Measurements from ENCODE around the gene EIF4G2. TPM values are rescaled to one million over a fixed set of nuclear protein-coding genes. Genes with fewer than 3 reads are reported as not detected.

Gene EIF4G2
- total and polyA plus RNA-seq, 10 of the 15 experiments (the other 5 are each of a cell fraction or from before 2014, with no cell fraction given), result 210 to 1,104 (median 713) TPM

DNA sequence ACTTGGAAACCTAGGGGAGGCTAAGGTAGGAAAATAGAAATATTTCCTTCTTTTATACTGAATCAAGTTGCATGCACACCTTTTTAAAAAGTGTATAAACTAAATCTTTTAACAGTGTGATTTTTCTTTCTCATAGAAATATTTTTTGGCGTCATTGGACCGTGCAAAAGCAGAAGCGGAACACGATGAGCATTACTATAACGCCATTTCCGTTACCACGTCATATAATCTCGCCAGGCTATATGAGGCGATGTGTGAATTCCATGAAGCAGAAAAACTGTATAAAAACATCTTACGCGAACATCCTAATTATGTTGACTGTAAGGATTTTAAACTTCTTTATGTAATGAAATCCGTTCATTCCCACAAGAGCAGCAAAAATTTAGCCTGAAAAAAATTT is 44.3 kb downstream of the EIF4G2 start (continued):
- TF ChIP-seq, protein P1, sequence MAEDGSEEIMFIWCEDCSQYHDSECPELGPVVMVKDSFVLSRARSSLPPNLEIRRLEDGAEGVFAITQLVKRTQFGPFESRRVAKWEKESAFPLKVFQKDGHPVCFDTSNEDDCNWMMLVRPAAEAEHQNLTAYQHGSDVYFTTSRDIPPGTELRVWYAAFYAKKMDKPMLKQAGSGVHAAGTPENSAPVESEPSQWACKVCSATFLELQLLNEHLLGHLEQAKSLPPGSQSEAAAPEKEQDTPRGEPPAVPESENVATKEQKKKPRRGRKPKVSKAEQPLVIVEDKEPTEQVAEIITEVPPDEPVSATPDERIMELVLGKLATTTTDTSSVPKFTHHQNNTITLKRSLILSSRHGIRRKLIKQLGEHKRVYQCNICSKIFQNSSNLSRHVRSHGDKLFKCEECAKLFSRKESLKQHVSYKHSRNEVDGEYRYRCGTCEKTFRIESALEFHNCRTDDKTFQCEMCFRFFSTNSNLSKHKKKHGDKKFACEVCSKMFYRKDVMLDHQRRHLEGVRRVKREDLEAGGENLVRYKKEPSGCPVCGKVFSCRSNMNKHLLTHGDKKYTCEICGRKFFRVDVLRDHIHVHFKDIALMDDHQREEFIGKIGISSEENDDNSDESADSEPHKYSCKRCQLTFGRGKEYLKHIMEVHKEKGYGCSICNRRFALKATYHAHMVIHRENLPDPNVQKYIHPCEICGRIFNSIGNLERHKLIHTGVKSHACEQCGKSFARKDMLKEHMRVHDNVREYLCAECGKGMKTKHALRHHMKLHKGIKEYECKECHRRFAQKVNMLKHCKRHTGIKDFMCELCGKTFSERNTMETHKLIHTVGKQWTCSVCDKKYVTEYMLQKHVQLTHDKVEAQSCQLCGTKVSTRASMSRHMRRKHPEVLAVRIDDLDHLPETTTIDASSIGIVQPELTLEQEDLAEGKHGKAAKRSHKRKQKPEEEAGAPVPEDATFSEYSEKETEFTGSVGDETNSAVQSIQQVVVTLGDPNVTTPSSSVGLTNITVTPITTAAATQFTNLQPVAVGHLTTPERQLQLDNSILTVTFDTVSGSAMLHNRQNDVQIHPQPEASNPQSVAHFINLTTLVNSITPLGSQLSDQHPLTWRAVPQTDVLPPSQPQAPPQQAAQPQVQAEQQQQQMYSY (CRISPR knock-in tag; IDR thresholded peaks at IDR 0.05), result no peak
- TF ChIP-seq, protein P2, sequence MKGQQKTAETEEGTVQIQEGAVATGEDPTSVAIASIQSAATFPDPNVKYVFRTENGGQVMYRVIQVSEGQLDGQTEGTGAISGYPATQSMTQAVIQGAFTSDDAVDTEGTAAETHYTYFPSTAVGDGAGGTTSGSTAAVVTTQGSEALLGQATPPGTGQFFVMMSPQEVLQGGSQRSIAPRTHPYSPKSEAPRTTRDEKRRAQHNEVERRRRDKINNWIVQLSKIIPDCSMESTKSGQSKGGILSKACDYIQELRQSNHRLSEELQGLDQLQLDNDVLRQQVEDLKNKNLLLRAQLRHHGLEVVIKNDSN (IDR thresholded peaks at IDR 0.05; ENCODE audit: borderline replicate concordance, extremely low read length, insufficient read depth, low read depth, low read length), result no peak
- no peak for TF ChIP-seq NRF1 (conservative IDR thresholded peaks at IDR 0.05; ENCODE audit: low read depth, low read length)
- no peak for TF ChIP-seq PAX5 (IDR thresholded peaks at IDR 0.05; ENCODE audit: borderline replicate concordance, low read depth, low read length)

DNA sequence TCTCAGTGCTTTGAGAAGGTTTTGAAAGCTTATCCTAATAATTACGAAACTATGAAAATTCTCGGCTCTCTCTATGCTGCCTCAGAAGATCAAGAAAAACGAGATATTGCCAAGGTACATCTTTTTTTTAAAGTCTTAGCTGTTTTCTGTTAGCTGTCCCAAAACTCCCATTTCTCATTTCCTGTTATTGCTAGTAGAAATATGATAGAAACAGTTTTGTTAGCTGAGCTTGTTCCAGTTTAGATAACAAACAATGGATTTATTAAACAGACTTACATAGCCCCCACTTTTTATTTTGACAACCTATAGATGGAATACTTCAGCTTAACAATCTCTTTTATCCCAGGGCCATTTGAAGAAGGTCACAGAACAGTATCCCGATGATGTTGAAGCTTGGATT is 45.0 kb downstream of the EIF4G2 start:
- ChIA-PET RAD21 (ENCODE audit: unreplicated experiment) (interaction anchor here (0.8 to 1.9 kb wide), 3 partner anchors 13 to 46 kb away, joined by 3 to 5 read pairs (median 3); partner anchors contain the start of gene CTR9), POLR2A (interaction anchor here (0.6 to 1.0 kb wide), 4 partner anchors 12 to 44 kb away, joined by 3 read pairs; no protein-coding TSS in a partner anchor), CTCF (interaction anchor here (1.0 to 3.5 kb wide), 8 partner anchors 12 to 357 kb away, joined by 3 to 20 read pairs (median 4); partner anchors contain the start of genes CTR9 and EIF4G2), SMC1A (ENCODE audit: uncharacterized antibody, unreplicated experiment) (interaction anchor here (1.0 to 1.8 kb wide), 8 partner anchors 10 to 358 kb away, joined by 3 to 6 read pairs (median 4); no protein-coding TSS in a partner anchor)
- H3K36me3 ChIP-seq (ENCODE audit: control insufficient read depth in 2 of 2, insufficient read depth in 2 of 2, low read length in 1 of 2), result peaks cover 0 to 9% of the 10 kb centered on the region in 2 experiments; a peak in 3 of 4 replicates
- TF ChIP-seq BCL11A (IDR thresholded peaks at IDR 0.05; ENCODE audit: low read depth, low read length), result no peak
- no peak for TF ChIP-seq ETV6 (conservative IDR thresholded peaks at IDR 0.05 in 1 of 2, IDR thresholded peaks at IDR 0.05 in 1 of 2; ENCODE audit: borderline replicate concordance in 1 of 2, low read depth in 1 of 2)
- TF ChIP-seq NFXL1 (IDR thresholded peaks at IDR 0.05; ENCODE audit: borderline replicate concordance), result no peak
- no peak for TF ChIP-seq ZNF384 (IDR thresholded peaks at IDR 0.05; ENCODE audit: borderline replicate concordance, low read depth, low read length)
- TF ChIP-seq WRNIP1 (IDR thresholded peaks at IDR 0.05; ENCODE audit: borderline replicate concordance, low read depth, low read length), result no peak
- no peak for TF ChIP-seq EED (IDR thresholded peaks at IDR 0.05; ENCODE audit: low read depth)
- TF ChIP-seq, protein P3, sequence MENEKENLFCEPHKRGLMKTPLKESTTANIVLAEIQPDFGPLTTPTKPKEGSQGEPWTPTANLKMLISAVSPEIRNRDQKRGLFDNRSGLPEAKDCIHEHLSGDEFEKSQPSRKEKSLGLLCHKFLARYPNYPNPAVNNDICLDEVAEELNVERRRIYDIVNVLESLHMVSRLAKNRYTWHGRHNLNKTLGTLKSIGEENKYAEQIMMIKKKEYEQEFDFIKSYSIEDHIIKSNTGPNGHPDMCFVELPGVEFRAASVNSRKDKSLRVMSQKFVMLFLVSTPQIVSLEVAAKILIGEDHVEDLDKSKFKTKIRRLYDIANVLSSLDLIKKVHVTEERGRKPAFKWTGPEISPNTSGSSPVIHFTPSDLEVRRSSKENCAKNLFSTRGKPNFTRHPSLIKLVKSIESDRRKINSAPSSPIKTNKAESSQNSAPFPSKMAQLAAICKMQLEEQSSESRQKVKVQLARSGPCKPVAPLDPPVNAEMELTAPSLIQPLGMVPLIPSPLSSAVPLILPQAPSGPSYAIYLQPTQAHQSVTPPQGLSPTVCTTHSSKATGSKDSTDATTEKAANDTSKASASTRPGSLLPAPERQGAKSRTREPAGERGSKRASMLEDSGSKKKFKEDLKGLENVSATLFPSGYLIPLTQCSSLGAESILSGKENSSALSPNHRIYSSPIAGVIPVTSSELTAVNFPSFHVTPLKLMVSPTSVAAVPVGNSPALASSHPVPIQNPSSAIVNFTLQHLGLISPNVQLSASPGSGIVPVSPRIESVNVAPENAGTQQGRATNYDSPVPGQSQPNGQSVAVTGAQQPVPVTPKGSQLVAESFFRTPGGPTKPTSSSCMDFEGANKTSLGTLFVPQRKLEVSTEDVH (IDR thresholded peaks at IDR 0.05; ENCODE audit: low read depth, partially characterized antibody), result no peak
- TF ChIP-seq, protein P4, sequence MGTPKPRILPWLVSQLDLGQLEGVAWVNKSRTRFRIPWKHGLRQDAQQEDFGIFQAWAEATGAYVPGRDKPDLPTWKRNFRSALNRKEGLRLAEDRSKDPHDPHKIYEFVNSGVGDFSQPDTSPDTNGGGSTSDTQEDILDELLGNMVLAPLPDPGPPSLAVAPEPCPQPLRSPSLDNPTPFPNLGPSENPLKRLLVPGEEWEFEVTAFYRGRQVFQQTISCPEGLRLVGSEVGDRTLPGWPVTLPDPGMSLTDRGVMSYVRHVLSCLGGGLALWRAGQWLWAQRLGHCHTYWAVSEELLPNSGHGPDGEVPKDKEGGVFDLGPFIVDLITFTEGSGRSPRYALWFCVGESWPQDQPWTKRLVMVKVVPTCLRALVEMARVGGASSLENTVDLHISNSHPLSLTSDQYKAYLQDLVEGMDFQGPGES (IDR thresholded peaks at IDR 0.05), result no peak
- H3K27ac ChIP-seq (ENCODE audit: control insufficient read depth, insufficient read depth), result no peak overlapping the region; the same call in 1 of the 2 replicates
- in situ Hi-C loops (cut with MboI), result no loop called here
- no peak overlapping the region for H2AFZ ChIP-seq (ENCODE audit: control insufficient read depth, low read depth, low read length)
- no peak for FAIRE-seq
- no peak overlapping the region for H3K4me2 ChIP-seq (ENCODE audit: control insufficient read depth, insufficient read depth)
- no peak for ATAC-seq
- peaks cover 11% of the 10 kb centered on the region for H3K4me1 ChIP-seq (ENCODE audit: control insufficient read depth, insufficient read depth, low read length)
- H3K9ac ChIP-seq (ENCODE audit: control insufficient read depth, insufficient read depth, low read length), result no peak overlapping the region
- no peak for DNase-seq (ENCODE audit: low read depth, low spot score)
- 87% methylated on average over 4 of the region's 4 CpGs for WGBS (ENCODE audit: insufficient coverage, insufficient replicate concordance, low lambda C conversion rate, missing lambda C conversion rate)
- no peak overlapping the region for H3K4me3 ChIP-seq
- no peaks in the 10 kb centered on the region for H4K20me1 ChIP-seq (ENCODE audit: control insufficient read depth, insufficient read depth)
- intact Hi-C loops (cut with micrococcal nuclease; ENCODE audit: unreplicated experiment), result no loop called here
- no peaks in the 10 kb centered on the region for H3K27me3 ChIP-seq (replicated peaks in 1 of 2; ENCODE audit: control insufficient read depth in 2 of 2, insufficient read depth in 2 of 2, low read length in 1 of 2)
- no peaks in the 10 kb centered on the region for H3K9me3 ChIP-seq (replicated peaks; ENCODE audit: control insufficient read depth, insufficient read depth, low read length)
- BruUV-seq (replicated peaks), result no TSS peak
- no peaks in the 10 kb centered on the region for H3K79me2 ChIP-seq (ENCODE audit: control insufficient read depth, insufficient read depth, low read length)

Measured in GM12878 (cell line).